HepG2 (cell line): ENCODE measurements around the gene WDR53. TPM values are rescaled to one million over a fixed set of nuclear protein-coding genes. Genes with fewer than 3 reads are reported as not detected.

ENCODE experiments used
- MBD4 ChIP-seq: IDR thresholded peaks from 2 replicates; pipeline ENCODE4 v1.6.1; 2012; ENCODE audit warnings: low read length, inconsistent platforms, borderline replicate concordance
- MYC ChIP-seq: sonication (generic); formaldehyde crosslinking; IDR thresholded peaks from 2 replicates; pipeline ENCODE4 v1.9.0; 2021; ENCODE audit warnings: missing genetic modification reagents, borderline replicate concordance
- ZNF878 ChIP-seq: sonication (generic); formaldehyde crosslinking; IDR thresholded peaks from 2 replicates; pipeline ENCODE4 v1.8.1; 2023; ENCODE audit warnings: mild to moderate bottlenecking, missing genetic modification reagents, moderate library complexity
- polyA plus RNA-seq, 8 experiments: library from polyadenylated mRNA; depleted of rRNA in 3 of 8; stranded (reverse) in 7 of 8; unstranded in 1 of 8; fragments of >200 nt; fragmentation: Illumina TruSeq in 4 of 8; extraction: Trizol in 4 of 8; gene quantifications; 2 replicates each; pipeline versions ENCODE4 v1.2.1 to v1.2.3, GENCODE V29; 2011 to 2016; ENCODE audit warnings: low read depth in 4 of 8, missing spikeins in 1 of 8, mixed read lengths in 1 of 8; ENCODE audit not compliant: insufficient read depth in 1 of 8
- total RNA-seq, 5 experiments: library from RNA; depleted of rRNA; stranded (reverse); fragments of >200 nt; fragmentation: Illumina TruSeq; extraction: Trizol; gene quantifications; 2 replicates each; pipeline ENCODE4 v1.2.3, GENCODE V29; 2016; ENCODE audit warnings: low read depth in 1 of 5
- TF ChIP-seq, protein P1 (sequence below): sonication (generic); formaldehyde crosslinking; IDR thresholded peaks from 2 replicates; pipeline ENCODE4 v1.5.0; 2020; ENCODE audit warnings: mild to moderate bottlenecking, missing genetic modification reagents, borderline replicate concordance
- TF ChIP-seq, protein P2 (sequence below): sonication (generic); formaldehyde crosslinking; IDR thresholded peaks from 2 replicates; pipeline ENCODE4 v1.4.0; 2020; ENCODE audit warnings: missing genetic modification reagents
- TF ChIP-seq, protein P3 (sequence below): sonication (generic); formaldehyde crosslinking; IDR thresholded peaks from 2 replicates; pipeline ENCODE4 v1.5.0; 2020; ENCODE audit warnings: missing genetic modification reagents

WDR53 gene
- total and polyA plus RNA-seq, 2 of the 13 experiments (the other 11 are each of a cell fraction or from before 2014, with no cell fraction given) = 3.5 to 7.7 TPM

DNA sequence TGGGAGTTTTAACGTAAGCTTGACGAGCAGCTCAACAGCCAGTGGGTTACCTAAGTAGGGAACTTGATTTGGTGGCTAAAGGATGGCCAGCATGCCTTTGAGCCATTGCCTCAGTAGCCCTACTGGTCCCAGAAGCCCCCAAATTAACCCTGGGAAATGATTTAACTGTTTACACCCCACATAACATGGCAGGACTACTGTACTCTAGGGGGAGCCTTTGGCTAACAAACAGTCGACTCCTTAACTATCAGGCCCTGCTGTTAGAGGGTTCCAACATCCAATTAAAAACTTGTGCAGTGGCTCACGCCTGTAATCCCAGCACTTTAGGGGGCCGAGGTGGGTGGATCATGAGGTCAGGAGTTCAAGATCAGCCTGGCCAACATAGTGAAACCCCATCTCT is 43.8 kb downstream of the WDR53 start (continued):
- TF ChIP-seq, protein P1, sequence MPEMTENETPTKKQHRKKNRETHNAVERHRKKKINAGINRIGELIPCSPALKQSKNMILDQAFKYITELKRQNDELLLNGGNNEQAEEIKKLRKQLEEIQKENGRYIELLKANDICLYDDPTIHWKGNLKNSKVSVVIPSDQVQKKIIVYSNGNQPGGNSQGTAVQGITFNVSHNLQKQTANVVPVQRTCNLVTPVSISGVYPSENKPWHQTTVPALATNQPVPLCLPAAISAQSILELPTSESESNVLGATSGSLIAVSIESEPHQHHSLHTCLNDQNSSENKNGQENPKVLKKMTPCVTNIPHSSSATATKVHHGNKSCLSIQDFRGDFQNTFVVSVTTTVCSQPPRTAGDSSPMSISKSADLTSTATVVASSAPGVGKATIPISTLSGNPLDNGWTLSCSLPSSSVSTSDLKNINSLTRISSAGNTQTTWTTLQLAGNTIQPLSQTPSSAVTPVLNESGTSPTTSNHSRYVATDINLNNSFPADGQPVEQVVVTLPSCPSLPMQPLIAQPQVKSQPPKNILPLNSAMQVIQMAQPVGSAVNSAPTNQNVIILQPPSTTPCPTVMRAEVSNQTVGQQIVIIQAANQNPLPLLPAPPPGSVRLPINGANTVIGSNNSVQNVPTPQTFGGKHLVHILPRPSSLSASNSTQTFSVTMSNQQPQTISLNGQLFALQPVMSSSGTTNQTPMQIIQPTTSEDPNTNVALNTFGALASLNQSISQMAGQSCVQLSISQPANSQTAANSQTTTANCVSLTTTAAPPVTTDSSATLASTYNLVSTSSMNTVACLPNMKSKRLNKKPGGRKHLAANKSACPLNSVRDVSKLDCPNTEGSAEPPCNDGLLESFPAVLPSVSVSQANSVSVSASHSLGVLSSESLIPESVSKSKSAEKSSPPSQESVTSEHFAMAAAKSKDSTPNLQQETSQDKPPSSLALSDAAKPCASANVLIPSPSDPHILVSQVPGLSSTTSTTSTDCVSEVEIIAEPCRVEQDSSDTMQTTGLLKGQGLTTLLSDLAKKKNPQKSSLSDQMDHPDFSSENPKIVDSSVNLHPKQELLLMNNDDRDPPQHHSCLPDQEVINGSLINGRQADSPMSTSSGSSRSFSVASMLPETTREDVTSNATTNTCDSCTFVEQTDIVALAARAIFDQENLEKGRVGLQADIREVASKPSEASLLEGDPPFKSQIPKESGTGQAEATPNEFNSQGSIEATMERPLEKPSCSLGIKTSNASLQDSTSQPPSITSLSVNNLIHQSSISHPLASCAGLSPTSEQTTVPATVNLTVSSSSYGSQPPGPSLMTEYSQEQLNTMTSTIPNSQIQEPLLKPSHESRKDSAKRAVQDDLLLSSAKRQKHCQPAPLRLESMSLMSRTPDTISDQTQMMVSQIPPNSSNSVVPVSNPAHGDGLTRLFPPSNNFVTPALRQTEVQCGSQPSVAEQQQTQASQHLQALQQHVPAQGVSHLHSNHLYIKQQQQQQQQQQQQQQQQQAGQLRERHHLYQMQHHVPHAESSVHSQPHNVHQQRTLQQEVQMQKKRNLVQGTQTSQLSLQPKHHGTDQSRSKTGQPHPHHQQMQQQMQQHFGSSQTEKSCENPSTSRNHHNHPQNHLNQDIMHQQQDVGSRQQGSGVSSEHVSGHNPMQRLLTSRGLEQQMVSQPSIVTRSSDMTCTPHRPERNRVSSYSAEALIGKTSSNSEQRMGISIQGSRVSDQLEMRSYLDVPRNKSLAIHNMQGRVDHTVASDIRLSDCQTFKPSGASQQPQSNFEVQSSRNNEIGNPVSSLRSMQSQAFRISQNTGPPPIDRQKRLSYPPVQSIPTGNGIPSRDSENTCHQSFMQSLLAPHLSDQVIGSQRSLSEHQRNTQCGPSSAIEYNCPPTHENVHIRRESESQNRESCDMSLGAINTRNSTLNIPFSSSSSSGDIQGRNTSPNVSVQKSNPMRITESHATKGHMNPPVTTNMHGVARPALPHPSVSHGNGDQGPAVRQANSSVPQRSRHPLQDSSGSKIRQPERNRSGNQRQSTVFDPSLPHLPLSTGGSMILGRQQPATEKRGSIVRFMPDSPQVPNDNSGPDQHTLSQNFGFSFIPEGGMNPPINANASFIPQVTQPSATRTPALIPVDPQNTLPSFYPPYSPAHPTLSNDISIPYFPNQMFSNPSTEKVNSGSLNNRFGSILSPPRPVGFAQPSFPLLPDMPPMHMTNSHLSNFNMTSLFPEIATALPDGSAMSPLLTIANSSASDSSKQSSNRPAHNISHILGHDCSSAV (CRISPR knock-in tag) = no peak
- TF ChIP-seq, protein P2, sequence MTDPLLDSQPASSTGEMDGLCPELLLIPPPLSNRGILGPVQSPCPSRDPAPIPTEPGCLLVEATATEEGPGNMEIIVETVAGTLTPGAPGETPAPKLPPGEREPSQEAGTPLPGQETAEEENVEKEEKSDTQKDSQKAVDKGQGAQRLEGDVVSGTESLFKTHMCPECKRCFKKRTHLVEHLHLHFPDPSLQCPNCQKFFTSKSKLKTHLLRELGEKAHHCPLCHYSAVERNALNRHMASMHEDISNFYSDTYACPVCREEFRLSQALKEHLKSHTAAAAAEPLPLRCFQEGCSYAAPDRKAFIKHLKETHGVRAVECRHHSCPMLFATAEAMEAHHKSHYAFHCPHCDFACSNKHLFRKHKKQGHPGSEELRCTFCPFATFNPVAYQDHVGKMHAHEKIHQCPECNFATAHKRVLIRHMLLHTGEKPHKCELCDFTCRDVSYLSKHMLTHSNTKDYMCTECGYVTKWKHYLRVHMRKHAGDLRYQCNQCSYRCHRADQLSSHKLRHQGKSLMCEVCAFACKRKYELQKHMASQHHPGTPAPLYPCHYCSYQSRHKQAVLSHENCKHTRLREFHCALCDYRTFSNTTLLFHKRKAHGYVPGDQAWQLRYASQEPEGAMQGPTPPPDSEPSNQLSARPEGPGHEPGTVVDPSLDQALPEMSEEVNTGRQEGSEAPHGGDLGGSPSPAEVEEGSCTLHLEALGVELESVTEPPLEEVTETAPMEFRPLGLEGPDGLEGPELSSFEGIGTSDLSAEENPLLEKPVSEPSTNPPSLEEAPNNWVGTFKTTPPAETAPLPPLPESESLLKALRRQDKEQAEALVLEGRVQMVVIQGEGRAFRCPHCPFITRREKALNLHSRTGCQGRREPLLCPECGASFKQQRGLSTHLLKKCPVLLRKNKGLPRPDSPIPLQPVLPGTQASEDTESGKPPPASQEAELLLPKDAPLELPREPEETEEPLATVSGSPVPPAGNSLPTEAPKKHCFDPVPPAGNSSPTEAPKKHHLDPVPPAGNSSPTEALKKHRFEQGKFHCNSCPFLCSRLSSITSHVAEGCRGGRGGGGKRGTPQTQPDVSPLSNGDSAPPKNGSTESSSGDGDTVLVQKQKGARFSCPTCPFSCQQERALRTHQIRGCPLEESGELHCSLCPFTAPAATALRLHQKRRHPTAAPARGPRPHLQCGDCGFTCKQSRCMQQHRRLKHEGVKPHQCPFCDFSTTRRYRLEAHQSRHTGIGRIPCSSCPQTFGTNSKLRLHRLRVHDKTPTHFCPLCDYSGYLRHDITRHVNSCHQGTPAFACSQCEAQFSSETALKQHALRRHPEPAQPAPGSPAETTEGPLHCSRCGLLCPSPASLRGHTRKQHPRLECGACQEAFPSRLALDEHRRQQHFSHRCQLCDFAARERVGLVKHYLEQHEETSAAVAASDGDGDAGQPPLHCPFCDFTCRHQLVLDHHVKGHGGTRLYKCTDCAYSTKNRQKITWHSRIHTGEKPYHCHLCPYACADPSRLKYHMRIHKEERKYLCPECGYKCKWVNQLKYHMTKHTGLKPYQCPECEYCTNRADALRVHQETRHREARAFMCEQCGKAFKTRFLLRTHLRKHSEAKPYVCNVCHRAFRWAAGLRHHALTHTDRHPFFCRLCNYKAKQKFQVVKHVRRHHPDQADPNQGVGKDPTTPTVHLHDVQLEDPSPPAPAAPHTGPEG (CRISPR knock-in tag) = no peak
- no peak for TF ChIP-seq ZNF878 (CRISPR knock-in tag)
- no peak for TF ChIP-seq MBD4
- TF ChIP-seq, protein P3, sequence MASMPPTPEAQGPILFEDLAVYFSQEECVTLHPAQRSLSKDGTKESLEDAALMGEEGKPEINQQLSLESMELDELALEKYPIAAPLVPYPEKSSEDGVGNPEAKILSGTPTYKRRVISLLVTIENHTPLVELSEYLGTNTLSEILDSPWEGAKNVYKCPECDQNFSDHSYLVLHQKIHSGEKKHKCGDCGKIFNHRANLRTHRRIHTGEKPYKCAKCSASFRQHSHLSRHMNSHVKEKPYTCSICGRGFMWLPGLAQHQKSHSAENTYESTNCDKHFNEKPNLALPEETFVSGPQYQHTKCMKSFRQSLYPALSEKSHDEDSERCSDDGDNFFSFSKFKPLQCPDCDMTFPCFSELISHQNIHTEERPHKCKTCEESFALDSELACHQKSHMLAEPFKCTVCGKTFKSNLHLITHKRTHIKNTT (CRISPR knock-in tag) = no peak
- TF ChIP-seq MYC (CRISPR knock-in tag) = no peak
- TF ChIP-seq, all 625 proteins: peak for 4
